Right lobe of liver (tissue), 6 donors: Measurements from ENCODE around the gene QSER1. TPM values are rescaled to one million over a fixed set of nuclear protein-coding genes. Genes with fewer than 3 reads are reported as not detected.

Experiments used
- ATAC-seq, 4 donors: fragments of 200-7000 bp; cut with Tn5 transposase; one replicate each; pipeline ENCODE4 v1.9.1; 2020; ENCODE audit warnings: mild to moderate bottlenecking in 4 of 4, moderate library complexity in 4 of 4
- DNase-seq, 3 donors: peaks; one replicate each; pipeline ENCODE4 v3.0.0-alpha.2; 2020
- H3K27ac ChIP-seq, 3 donors: fragments of 200-600 bp; one replicate each; pipeline ENCODE4 v1.8.0; 2022
- H3K27me3 ChIP-seq, 2 donors: fragments of 200-600 bp; one replicate each; pipeline ENCODE4 v1.8.0; 2022
- H3K36me3 ChIP-seq, 4 donors: fragments of 200-600 bp; sonication (generic) in 1 of 4; one replicate each; pipeline versions ENCODE4 v1.5.1 to v1.8.0; 2017 to 2022; ENCODE audit warnings: control low read depth in 1 of 4
- H3K4me1 ChIP-seq, 4 donors: fragments of 200-600 bp; sonication (generic) in 1 of 4; one replicate each; pipeline versions ENCODE4 v1.5.1 to v1.8.0; 2017 to 2022; ENCODE audit warnings: control low read depth in 1 of 4
- H3K4me3 ChIP-seq, 3 donors: fragments of 200-600 bp; one replicate each; pipeline ENCODE4 v1.8.0; 2022
- H3K9me3 ChIP-seq, 4 donors: fragments of 200-600 bp; sonication (generic) in 1 of 4; one replicate each; pipeline versions ENCODE4 v1.5.1 to v1.8.0; 2017 to 2022; ENCODE audit warnings: control low read depth in 1 of 4
- POLR2A ChIP-seq: fragments of 450-650 bp; IDR thresholded peaks from one replicate; pipeline ENCODE4 v1.6.1; 2017; ENCODE audit warnings: antibody characterized with exemption, mild to moderate bottlenecking
- WGBS: methylation state at CpG from one replicate; pipeline ENCODE4 v1.1.6; 2018; ENCODE audit warnings: low coverage, low lambda C conversion rate; ENCODE audit not compliant: insufficient coverage; ENCODE audit errors: missing lambda C conversion rate; 5-methylcytosine and 5-hydroxymethylcytosine counted together
- intact Hi-C, 2 donors: fragments of 100-400 bp; cut with DNase I; formaldehyde crosslinking; loops; one replicate each; pipeline versions ENCODE4 v1.11.2 to v1.14.1; 2022
- total RNA-seq, 6 experiments: library from RNA; depleted of rRNA in 2 of 6; stranded (reverse); fragments of >200 nt in 2 of 6; fragmentation: NEBNext Ultra II Directional in 3 of 6; extraction: Animal tissue kit (Norgen Biotek cat#: 25700) in 3 of 6; gene quantifications; one replicate each; pipeline versions ENCODE4 v1.1.0 to v1.2.4, GENCODE V29; 2016 to 2023
- TF ChIP-seq, protein P1 (sequence below), 4 donors: fragments of 200-600 bp in 3 of 4; fragments of 450-650 bp in 1 of 4; IDR thresholded peaks; one replicate each; pipeline versions ENCODE4 v1.5.1 to v1.8.0; 2016 to 2022; ENCODE audit warnings: antibody characterized with exemption in 4 of 4, mild to moderate bottlenecking in 2 of 4
- donor health status: DM: no; HTN: yes; CAD: no.
- donor health status: DM: no; HTN: no; CAD: no.
- donor health status: DM: no; HTN: no; CAD: no.
- donor health status: DM: no; HTN: yes; CAD: no.
- donor health status: DM: no; HTN: yes; CAD: no.

QSER1 gene
- total RNA-seq, 6 experiments from 2014 or later, result 7.7 to 12.8 (median 11.0) TPM

GRCh38 chr11:33016654-33017053 is 124.0 kb downstream of the QSER1 start:
- H3K27me3 ChIP-seq, result no peaks in the 10 kb centered on the region
- 25% methylated on average over 4 of the region's 4 CpGs for WGBS
- no peak for DNase-seq
- ATAC-seq, result no peak
- H3K9me3 ChIP-seq, result no peaks in the 10 kb centered on the region
- intact Hi-C loops, result no loop called here
- peaks cover 0 to 47% (median 7%) of the 10 kb centered on the region in 4 donors for H3K4me1 ChIP-seq
- H3K36me3 ChIP-seq, result no peaks in the 10 kb centered on the region
- no peak for TF ChIP-seq POLR2A
- TF ChIP-seq, protein P1, sequence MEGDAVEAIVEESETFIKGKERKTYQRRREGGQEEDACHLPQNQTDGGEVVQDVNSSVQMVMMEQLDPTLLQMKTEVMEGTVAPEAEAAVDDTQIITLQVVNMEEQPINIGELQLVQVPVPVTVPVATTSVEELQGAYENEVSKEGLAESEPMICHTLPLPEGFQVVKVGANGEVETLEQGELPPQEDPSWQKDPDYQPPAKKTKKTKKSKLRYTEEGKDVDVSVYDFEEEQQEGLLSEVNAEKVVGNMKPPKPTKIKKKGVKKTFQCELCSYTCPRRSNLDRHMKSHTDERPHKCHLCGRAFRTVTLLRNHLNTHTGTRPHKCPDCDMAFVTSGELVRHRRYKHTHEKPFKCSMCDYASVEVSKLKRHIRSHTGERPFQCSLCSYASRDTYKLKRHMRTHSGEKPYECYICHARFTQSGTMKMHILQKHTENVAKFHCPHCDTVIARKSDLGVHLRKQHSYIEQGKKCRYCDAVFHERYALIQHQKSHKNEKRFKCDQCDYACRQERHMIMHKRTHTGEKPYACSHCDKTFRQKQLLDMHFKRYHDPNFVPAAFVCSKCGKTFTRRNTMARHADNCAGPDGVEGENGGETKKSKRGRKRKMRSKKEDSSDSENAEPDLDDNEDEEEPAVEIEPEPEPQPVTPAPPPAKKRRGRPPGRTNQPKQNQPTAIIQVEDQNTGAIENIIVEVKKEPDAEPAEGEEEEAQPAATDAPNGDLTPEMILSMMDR (IDR thresholded peaks at IDR 0.05), result no peak
- H3K4me3 ChIP-seq, result peak overlapping the region; percentile 64 to 79 (median 71)
- H3K27ac ChIP-seq, result peak overlapping the region; percentile 85 to 96 (median 95)

DNA sequence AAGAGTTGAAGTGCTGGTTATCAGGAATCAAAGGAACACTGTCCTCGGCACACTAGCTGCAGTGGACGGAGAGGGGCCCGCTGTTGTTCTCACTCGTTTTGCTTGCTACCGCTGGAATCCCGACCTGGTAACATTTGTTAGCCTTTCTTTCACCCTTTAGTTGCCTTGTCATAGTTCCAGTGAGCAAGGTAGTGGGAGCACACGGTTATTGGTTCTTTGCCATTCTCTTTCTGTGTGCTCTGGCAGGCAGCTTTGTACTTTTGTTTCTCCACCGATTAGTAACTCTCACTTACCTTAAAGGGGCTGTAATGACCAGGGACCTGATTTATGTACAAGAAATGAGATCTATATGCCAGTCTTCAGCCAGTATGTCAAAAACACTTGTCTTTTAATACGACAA is 124.9 kb downstream of the QSER1 start:
- H3K27ac ChIP-seq, result peak overlapping the region; percentile 85 to 96 (median 95)
- peak overlapping the region; percentile 64 to 79 (median 71) for H3K4me3 ChIP-seq
- intact Hi-C loops, result no loop called here
- DNase-seq (peak in 2 of 3 donors; percentile 37 to 70), ATAC-seq (peak; percentile 47 to 67 (median 60))
- no peaks in the 10 kb centered on the region for H3K9me3 ChIP-seq
- H3K27me3 ChIP-seq, result no peaks in the 10 kb centered on the region
- peaks cover 0 to 48% (median 7%) of the 10 kb centered on the region in 4 donors for H3K4me1 ChIP-seq
- TF ChIP-seq POLR2A, result peak; percentile 58
- TF ChIP-seq, protein P1 (IDR thresholded peaks at IDR 0.05), result no peak
- H3K36me3 ChIP-seq, result no peaks in the 10 kb centered on the region
- WGBS, result 33% methylated on average over 9 of the region's 9 CpGs

- ATAC-seq (peak; percentile 20 to 49 (median 32)), DNase-seq (no peak)
- Histone ChIP-seq H3K4me1 (peaks cover 0 to 50% (median 7%) of the 10 kb centered on the region in 4 donors), H3K27ac (peak overlapping the region; percentile 85 to 96 (median 95)), H3K4me3 (peak overlapping the region; percentile 64 to 79 (median 71)), H3K9me3 (no peaks in the 10 kb centered on the region), H3K36me3 (no peaks in the 10 kb centered on the region), H3K27me3 (no peaks in the 10 kb centered on the region)
- TF ChIP-seq, protein P1 (IDR thresholded peaks at IDR 0.05), result no peak
- no peak for TF ChIP-seq POLR2A
- 42% methylated on average over 3 of the region's 3 CpGs for WGBS
- intact Hi-C loops, result no loop called here
Observed at GRCh38 chr11:33017965-33018364, 125.4 kb downstream of the QSER1 start.

DNA sequence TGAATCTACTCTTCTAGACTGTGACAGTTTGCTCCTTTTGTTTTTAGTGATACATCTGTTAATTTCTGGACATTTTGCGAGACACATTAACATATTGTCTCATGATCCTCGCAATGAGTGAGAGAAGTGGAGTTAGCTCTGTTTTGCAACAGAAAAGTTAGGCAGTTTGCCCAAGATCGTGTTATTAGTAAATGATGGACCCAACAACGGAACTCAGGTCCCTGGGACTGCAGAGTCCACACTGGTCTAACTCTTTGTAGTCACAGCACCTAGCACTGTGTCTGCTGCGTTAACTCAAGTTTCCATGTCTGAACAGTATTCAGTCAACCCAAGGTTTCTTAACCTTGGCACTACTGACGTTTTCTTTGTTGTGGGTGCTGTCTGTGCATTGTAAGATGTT is 126.2 kb downstream of the QSER1 start:
- DNase-seq (peak in 1 of 3 donors; percentile 54), ATAC-seq (peak; percentile 18 to 36 (median 24))
- TF ChIP-seq POLR2A, result no peak
- TF ChIP-seq, protein P1 (IDR thresholded peaks at IDR 0.05), result no peak
- H3K27me3 ChIP-seq, result no peaks in the 10 kb centered on the region
- intact Hi-C loops, result no loop called here
- H3K9me3 ChIP-seq, result no peaks in the 10 kb centered on the region
- 26% methylated on average over 6 of the region's 6 CpGs for WGBS
- peaks cover 0 to 46% (median 10%) of the 10 kb centered on the region in 4 donors for H3K4me1 ChIP-seq
- no peaks in the 10 kb centered on the region for H3K36me3 ChIP-seq
- peak overlapping the region in 2 of 3 donors; percentile 71 to 79 for H3K4me3 ChIP-seq
- peak overlapping the region; percentile 85 to 96 (median 95) for H3K27ac ChIP-seq
